Neuronal stem cell (in vitro differentiated cells): ENCODE measurements around the gene TSC22D3.

Experiments used
- DNase-seq: peaks from one replicate; pipeline ENCODE4 v3.0.0-alpha.2; 2013; ENCODE audit warnings: low spot score
- H2AFZ ChIP-seq: one replicate; pipeline ENCODE4 v1.6.1; 2013; ENCODE audit warnings: mild to moderate bottlenecking, low read length, inconsistent platforms
- H2AK5ac ChIP-seq: 2 replicates; pipeline ENCODE4 v1.6.1; 2013; ENCODE audit warnings: low read depth, mild to moderate bottlenecking, inconsistent platforms, low read length, moderate library complexity, mixed read lengths
- H2BK120ac ChIP-seq: 2 replicates; pipeline ENCODE4 v1.6.1; 2013; ENCODE audit warnings: low read depth, mild to moderate bottlenecking, inconsistent platforms, low read length, moderate library complexity, mixed read lengths
- H2BK12ac ChIP-seq: one replicate; pipeline ENCODE4 v1.6.1; 2013; ENCODE audit warnings: low read length, inconsistent platforms
- H2BK15ac ChIP-seq: 2 replicates; pipeline ENCODE4 v1.6.1; 2013; ENCODE audit warnings: mild to moderate bottlenecking, low read length, inconsistent platforms, mixed read lengths
- H2BK5ac ChIP-seq: one replicate; pipeline ENCODE4 v1.6.1; 2013; ENCODE audit warnings: inconsistent platforms, mild to moderate bottlenecking, low read length, moderate library complexity
- H3K14ac ChIP-seq: one replicate; pipeline ENCODE4 v1.6.1; 2013; ENCODE audit warnings: low read length, inconsistent platforms
- H3K18ac ChIP-seq: 2 replicates; pipeline ENCODE4 v1.6.1; 2013; ENCODE audit warnings: low read length, inconsistent platforms
- H3K23ac ChIP-seq: 2 replicates; pipeline ENCODE4 v1.6.1; 2013; ENCODE audit warnings: low read depth, mild to moderate bottlenecking, mixed read lengths, low read length, inconsistent platforms; ENCODE audit not compliant: poor library complexity
- H3K27ac ChIP-seq: replicated peaks from 3 replicates; pipeline ENCODE4 v1.5.1; 2013; ENCODE audit warnings: low read length, inconsistent platforms
- H3K27me3 ChIP-seq, 3 experiments: 2 replicates each; pipeline ENCODE4 v1.6.1; 2013; ENCODE audit warnings: low read length in 3 of 3, mild to moderate bottlenecking in 2 of 3, inconsistent platforms in 1 of 3, low read depth in 1 of 3, mixed read lengths in 1 of 3, moderate library complexity in 1 of 3; ENCODE audit not compliant: control insufficient read depth in 3 of 3, insufficient read depth in 3 of 3
- H3K36me3 ChIP-seq, 2 donors: replicated peaks in 1 of 2; 2 replicates each; pipeline ENCODE4 v1.6.1; 2013; ENCODE audit warnings: low read length in 2 of 2; ENCODE audit not compliant: control insufficient read depth in 2 of 2, insufficient read depth in 2 of 2
- H3K4ac ChIP-seq: 2 replicates; pipeline ENCODE4 v1.6.1; 2013; ENCODE audit warnings: inconsistent platforms, mild to moderate bottlenecking, low read length, moderate library complexity
- H3K4me1 ChIP-seq, 2 donors: 1 replicate in 1 of 2; 2 replicates in 1 of 2; pipeline ENCODE4 v1.6.1; 2013; ENCODE audit warnings: low read length in 2 of 2, low read depth in 1 of 2; ENCODE audit not compliant: control insufficient read depth in 2 of 2, insufficient read depth in 1 of 2
- H3K4me2 ChIP-seq: one replicate; pipeline ENCODE4 v1.6.1; 2013; ENCODE audit warnings: mild to moderate bottlenecking, low read length, inconsistent platforms; ENCODE audit not compliant: insufficient read depth, poor library complexity, severe bottlenecking
- H3K4me3 ChIP-seq, 2 donors: 2 replicates each; pipeline ENCODE4 v1.5.1; 2013; ENCODE audit warnings: low read length in 2 of 2, mild to moderate bottlenecking in 2 of 2, inconsistent platforms in 1 of 2, moderate library complexity in 1 of 2
- H3K79me1 ChIP-seq: one replicate; pipeline ENCODE4 v1.6.1; 2013; ENCODE audit warnings: low read depth, mild to moderate bottlenecking, inconsistent platforms, low read length, moderate library complexity
- H3K9ac ChIP-seq: one replicate; pipeline ENCODE4 v1.6.1; 2013; ENCODE audit warnings: mild to moderate bottlenecking, low read depth, low read length, inconsistent platforms; ENCODE audit not compliant: poor library complexity
- H3K9me3 ChIP-seq, 2 donors: replicated peaks in 1 of 2; 2 replicates each; pipeline versions ENCODE3 to v1.6.1; 2013; ENCODE audit warnings: low read length in 2 of 2, mild to moderate bottlenecking in 2 of 2, inconsistent platforms in 1 of 2, low read depth in 1 of 2, mixed read lengths in 1 of 2, moderate library complexity in 1 of 2; ENCODE audit not compliant: control insufficient read depth in 2 of 2, insufficient read depth in 1 of 2
- H4K8ac ChIP-seq: one replicate; pipeline ENCODE4 v1.6.1; 2013; ENCODE audit warnings: low read depth, mild to moderate bottlenecking, inconsistent platforms, low read length, moderate library complexity
- H4K91ac ChIP-seq: one replicate; pipeline ENCODE4 v1.6.1; 2013; ENCODE audit warnings: low read length, low read depth, mild to moderate bottlenecking, inconsistent platforms; ENCODE audit not compliant: poor library complexity
- WGBS, 2 donors: extraction: QIAGEN DNeasy Blood & Tissue Kit; methylation state at CpG; one replicate each; pipeline ENCODE4 v1.1.7; 2013; ENCODE audit warnings: missing lambda C conversion rate in 2 of 2, mixed read lengths in 1 of 2; ENCODE audit not compliant: insufficient read length in 2 of 2, insufficient replicate concordance in 1 of 2; ENCODE audit errors: extremely low coverage in 2 of 2; 5-methylcytosine and 5-hydroxymethylcytosine counted together

Gene TSC22D3

GRCh38 chrX:107773906-107774435 lies 1.6 kb downstream of the TSC22D3 start:
- H4K91ac ChIP-seq = no peak overlapping the region
- H4K8ac ChIP-seq = no peak overlapping the region
- peaks cover 2 to 65% (median 29%) of the 10 kb centered on the region in 3 experiments for H3K27me3 ChIP-seq
- no peak overlapping the region for H3K4me3 ChIP-seq
- H3K4me2 ChIP-seq = no peak overlapping the region
- H2AK5ac ChIP-seq = no peak overlapping the region
- no peaks in the 10 kb centered on the region for H3K79me1 ChIP-seq
- H2BK5ac ChIP-seq = no peak overlapping the region
- H2BK12ac ChIP-seq = no peak overlapping the region
- WGBS, 2 donors = no CpG with 5 or more reads among the region's 9 CpGs
- H3K23ac ChIP-seq = no peak overlapping the region
- H2BK120ac ChIP-seq = no peak overlapping the region
- H2BK15ac ChIP-seq = no peak overlapping the region
- no peak overlapping the region for H3K14ac ChIP-seq
- no peak overlapping the region for H3K4ac ChIP-seq
- H2AFZ ChIP-seq = no peak overlapping the region
- no peaks in the 10 kb centered on the region for H3K9me3 ChIP-seq
- H3K4me1 ChIP-seq = peaks cover 3 to 7% of the 10 kb centered on the region in 2 donors
- no peaks in the 10 kb centered on the region for H3K36me3 ChIP-seq
- DNase-seq = no peak
- H3K27ac ChIP-seq = no peak overlapping the region
- H3K18ac ChIP-seq = no peak overlapping the region
- H3K9ac ChIP-seq = no peak overlapping the region

- no peak for DNase-seq
- WGBS, 2 donors = no CpG with 5 or more reads among the region's 8 CpGs
- no peak overlapping the region for H3K4ac ChIP-seq
Observed at GRCh38 chrX:107773206-107773605, 2.4 kb downstream of the TSC22D3 start.

GRCh38 chrX:107769581-107770317 lies 5.8 kb downstream of the TSC22D3 start:
- H2AK5ac ChIP-seq = no peak overlapping the region
- H3K4ac ChIP-seq = no peak overlapping the region
- no peak overlapping the region for H3K23ac ChIP-seq
- no peak for DNase-seq
- H3K4me3 ChIP-seq = no peak overlapping the region
- no peak overlapping the region for H2BK5ac ChIP-seq
- H2BK15ac ChIP-seq = no peak overlapping the region
- WGBS, 2 donors = no CpG with 5 or more reads among the region's 7 CpGs
- H3K79me1 ChIP-seq = no peaks in the 10 kb centered on the region
- H2BK12ac ChIP-seq = no peak overlapping the region
- no peak overlapping the region for H4K91ac ChIP-seq
- no peak overlapping the region for H3K27ac ChIP-seq
- no peak overlapping the region for H2AFZ ChIP-seq
- H3K36me3 ChIP-seq = no peaks in the 10 kb centered on the region
- H3K9ac ChIP-seq = no peak overlapping the region
- no peak overlapping the region for H3K18ac ChIP-seq
- H3K27me3 ChIP-seq = peaks cover under 1 to 72% (median 12%) of the 10 kb centered on the region in 3 experiments
- H2BK120ac ChIP-seq = no peak overlapping the region
- peaks cover 0 to 4% of the 10 kb centered on the region in 2 donors for H3K4me1 ChIP-seq
- no peaks in the 10 kb centered on the region for H3K9me3 ChIP-seq
- H3K4me2 ChIP-seq = no peak overlapping the region
- H4K8ac ChIP-seq = no peak overlapping the region
- no peak overlapping the region for H3K14ac ChIP-seq

More at GRCh38 chrX:107773206-107773605, 2.4 kb downstream of the TSC22D3 start:
- Histone ChIP-seq H3K36me3 (no peaks in the 10 kb centered on the region), H3K27me3 (peaks cover 2 to 70% (median 29%) of the 10 kb centered on the region in 3 experiments), H3K23ac (no peak overlapping the region), H4K8ac (no peak overlapping the region), H3K14ac (no peak overlapping the region), H2AFZ (no peak overlapping the region), H3K4me1 (peaks cover 3 to 7% of the 10 kb centered on the region in 2 donors), H3K4me3 (no peak overlapping the region), H4K91ac (no peak overlapping the region), H2BK5ac (no peak overlapping the region), H2BK120ac (no peak overlapping the region), H3K4me2 (no peak overlapping the region), H2AK5ac (no peak overlapping the region), H3K27ac (no peak overlapping the region), H3K9me3 (no peaks in the 10 kb centered on the region), H2BK12ac (no peak overlapping the region), H2BK15ac (no peak overlapping the region), H3K79me1 (no peaks in the 10 kb centered on the region), H3K18ac (no peak overlapping the region), H3K9ac (no peak overlapping the region)

- no peak overlapping the region for H3K4me2 ChIP-seq
- no peak for DNase-seq
- H3K4me1 ChIP-seq = no peaks in the 10 kb centered on the region
- H3K18ac ChIP-seq = no peak overlapping the region
- no peak overlapping the region for H2AFZ ChIP-seq
- H3K4ac ChIP-seq = no peak overlapping the region
- H3K36me3 ChIP-seq = no peaks in the 10 kb centered on the region
- no peak overlapping the region for H3K4me3 ChIP-seq
- H2BK15ac ChIP-seq = no peak overlapping the region
- no peak overlapping the region for H3K14ac ChIP-seq
- WGBS, 2 donors = no CpG with 5 or more reads among the region's 3 CpGs
- H2BK12ac ChIP-seq = no peak overlapping the region
- H2BK120ac ChIP-seq = no peak overlapping the region
- H4K8ac ChIP-seq = no peak overlapping the region
- no peak overlapping the region for H4K91ac ChIP-seq
- H3K23ac ChIP-seq = no peak overlapping the region
- H3K79me1 ChIP-seq = no peaks in the 10 kb centered on the region
- no peak overlapping the region for H3K27ac ChIP-seq
- no peak overlapping the region for H2AK5ac ChIP-seq
- H2BK5ac ChIP-seq = no peak overlapping the region
- no peak overlapping the region for H3K9ac ChIP-seq
- no peaks in the 10 kb centered on the region for H3K9me3 ChIP-seq
- H3K27me3 ChIP-seq = peaks cover 0 to 59% (median 0%) of the 10 kb centered on the region in 3 experiments
Observed at GRCh38 chrX:107768051-107768450, 7.5 kb downstream of the TSC22D3 start.
